ENCODE measurements around the gene FAM110C.
"Not testable (repeated sequence)": the region's sequence is repeated elsewhere in the genome, so short reads cannot be mapped to it uniquely, and the experiment has no call there.

Gene FAM110C

GRCh38 chr2:33620-34019 is 12.7 kb downstream of the FAM110C start:
- peak in 1 of 2 experiments; percentile 86 for DNase-seq (ENCODE audit: low read depth in 1 of 2, low spot score in 1 of 2)
- in situ Hi-C loops (cut with HindIII; ENCODE audit: low pct_unique_long_range_greater_than_20kb, low sequenced_read_pairs): no loop called here
- no peak for TF ChIP-seq JUND (IDR thresholded peaks at IDR 0.05; ENCODE audit: low read depth)

GRCh38 chr2:32068-32467 is 14.2 kb downstream of the FAM110C start:
- no peak for TF ChIP-seq JUND (IDR thresholded peaks at IDR 0.05; ENCODE audit: low read depth)
- in situ Hi-C loops (cut with HindIII; ENCODE audit: low pct_unique_long_range_greater_than_20kb, low sequenced_read_pairs): no loop called here
- DNase-seq (ENCODE audit: low read depth in 1 of 2, low spot score in 1 of 2): no peak

GRCh38 chr2:29253-29652 is 17.1 kb downstream of the FAM110C start:
- peak in 1 of 2 experiments; percentile 52 for DNase-seq (ENCODE audit: low read depth in 1 of 2, low spot score in 1 of 2)
- in situ Hi-C loops (cut with HindIII; ENCODE audit: low pct_unique_long_range_greater_than_20kb, low sequenced_read_pairs): no loop called here

GRCh38 chr2:28406-28975 is 17.8 kb downstream of the FAM110C start:
- TF ChIP-seq JUND (IDR thresholded peaks at IDR 0.05; ENCODE audit: low read depth): no peak
- in situ Hi-C loops (cut with HindIII; ENCODE audit: low pct_unique_long_range_greater_than_20kb, low sequenced_read_pairs): no loop called here
- no peak for DNase-seq (ENCODE audit: low read depth in 1 of 2, low spot score in 1 of 2)

More at GRCh38 chr2:29253-29652, 17.1 kb downstream of the FAM110C start:
- TF ChIP-seq JUND (IDR thresholded peaks at IDR 0.05; ENCODE audit: low read depth): no peak

GRCh38 chr2:26891-27290 is 19.4 kb downstream of the FAM110C start:
- TF ChIP-seq JUND (IDR thresholded peaks at IDR 0.05; ENCODE audit: low read depth): no peak
- no peak for DNase-seq (ENCODE audit: low read depth in 1 of 2, low spot score in 1 of 2)
- in situ Hi-C loops (cut with HindIII; ENCODE audit: low pct_unique_long_range_greater_than_20kb, low sequenced_read_pairs): no loop called here

GRCh38 chr2:25543-25942 is 20.8 kb downstream of the FAM110C start:
- in situ Hi-C loops (cut with HindIII; ENCODE audit: low pct_unique_long_range_greater_than_20kb, low sequenced_read_pairs): no loop called here
- TF ChIP-seq JUND (IDR thresholded peaks at IDR 0.05; ENCODE audit: low read depth): no peak

GRCh38 chr2:24591-24990 is 21.7 kb downstream of the FAM110C start:
- in situ Hi-C loops (cut with HindIII; ENCODE audit: low pct_unique_long_range_greater_than_20kb, low sequenced_read_pairs); DNase-seq (ENCODE audit: low read depth in 1 of 2, low spot score in 1 of 2): not testable (repeated sequence)

More at GRCh38 chr2:25543-25942, 20.8 kb downstream of the FAM110C start:
- no peak for DNase-seq (ENCODE audit: low read depth in 1 of 2, low spot score in 1 of 2)

GRCh38 chr2:24107-24506 is 22.2 kb downstream of the FAM110C start:
- no peak for DNase-seq (ENCODE audit: low read depth in 1 of 2, low spot score in 1 of 2)
- in situ Hi-C loops (cut with HindIII; ENCODE audit: low pct_unique_long_range_greater_than_20kb, low sequenced_read_pairs): no loop called here
- TF ChIP-seq JUND (IDR thresholded peaks at IDR 0.05; ENCODE audit: low read depth): no peak

GRCh38 chr2:23283-23682 is 23.0 kb downstream of the FAM110C start:
- in situ Hi-C loops (cut with HindIII; ENCODE audit: low pct_unique_long_range_greater_than_20kb, low sequenced_read_pairs): no loop called here
- no peak for DNase-seq (ENCODE audit: low read depth in 1 of 2, low spot score in 1 of 2)
- TF ChIP-seq JUND (IDR thresholded peaks at IDR 0.05; ENCODE audit: low read depth): no peak

- in situ Hi-C loops (cut with HindIII; ENCODE audit: low pct_unique_long_range_greater_than_20kb, low sequenced_read_pairs); DNase-seq (ENCODE audit: low read depth in 1 of 2, low spot score in 1 of 2): not testable (repeated sequence)
Measured at GRCh38 chr2:22244-22643, 24.1 kb downstream of the FAM110C start.

- in situ Hi-C loops (cut with HindIII; ENCODE audit: low pct_unique_long_range_greater_than_20kb, low sequenced_read_pairs): not testable (repeated sequence)
Measured at GRCh38 chr2:20259-20658, 26.0 kb downstream of the FAM110C start.

GRCh38 chr2:19505-19904 is 26.8 kb downstream of the FAM110C start:
- DNase-seq (ENCODE audit: low read depth in 1 of 2, low spot score in 1 of 2): no peak
- no peak for TF ChIP-seq JUND (IDR thresholded peaks at IDR 0.05; ENCODE audit: low read depth)
- in situ Hi-C loops (cut with HindIII; ENCODE audit: low pct_unique_long_range_greater_than_20kb, low sequenced_read_pairs): no loop called here

More at GRCh38 chr2:20259-20658, 26.0 kb downstream of the FAM110C start:
- DNase-seq (ENCODE audit: low read depth in 1 of 2, low spot score in 1 of 2): not testable (repeated sequence)

GRCh38 chr2:18402-19271 is 27.7 kb downstream of the FAM110C start:
- in situ Hi-C loops (cut with HindIII; ENCODE audit: low pct_unique_long_range_greater_than_20kb, low sequenced_read_pairs): no loop called here
- DNase-seq (ENCODE audit: low read depth in 1 of 2, low spot score in 1 of 2): peak in 1 of 2 experiments; percentile 48
- TF ChIP-seq JUND (IDR thresholded peaks at IDR 0.05; ENCODE audit: low read depth): no peak

- in situ Hi-C loops (cut with HindIII; ENCODE audit: low pct_unique_long_range_greater_than_20kb, low sequenced_read_pairs); DNase-seq (ENCODE audit: low read depth in 1 of 2, low spot score in 1 of 2): not testable (repeated sequence)
Measured at GRCh38 chr2:15916-16315, 30.4 kb downstream of the FAM110C start.
